ENCODE data around the gene BABAM2. TPM values are rescaled to one million over a fixed set of nuclear protein-coding genes. Genes with fewer than 3 reads are reported as not detected.

The BABAM2 gene
- total and polyA plus RNA-seq, 2 of the 4 experiments (the other 2 are of a cell fraction) = 20.9 to 23.1 TPM

DNA sequence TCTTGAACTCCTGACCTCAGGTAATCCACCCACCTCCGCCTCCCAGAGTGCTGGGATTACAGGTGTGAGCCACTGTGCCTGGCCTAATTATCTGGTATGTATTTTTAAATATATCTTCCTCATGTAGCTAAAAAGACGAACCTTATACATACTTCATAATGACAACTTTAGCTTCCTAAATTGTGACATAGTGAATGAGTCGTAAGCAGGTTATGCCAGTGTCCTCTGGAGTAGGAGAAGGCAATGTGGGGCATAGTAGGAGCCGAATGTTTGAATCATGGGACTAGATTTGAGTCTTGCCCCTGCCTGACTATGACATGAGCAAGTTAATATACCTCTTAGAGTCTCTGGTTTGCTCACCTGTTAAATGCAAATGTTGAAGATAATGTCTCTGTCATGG is 406.4 kb downstream of the BABAM2 start:
- in situ Hi-C loops (cut with MboI; ENCODE audit: low sequenced_read_pairs) (no loop called here), dilution Hi-C loops (cut with HindIII; ENCODE audit: low sequenced_read_pairs, unreplicated experiment) (no loop called here), intact Hi-C loops (cut with micrococcal nuclease) (no loop called here)
- Histone ChIP-seq H3K27ac (ENCODE audit: insufficient read depth, low read length) (no peak overlapping the region), H2BK15ac (ENCODE audit: low read depth, low read length) (peak overlapping the region; percentile 72; the same call in 1 of the 3 replicates), H3K27me3 (ENCODE audit: control insufficient read depth, insufficient read depth, low read length) (no peaks in the 10 kb centered on the region), H3K36me3 (ENCODE audit: control insufficient read depth, insufficient read depth, low read length) (no peaks in the 10 kb centered on the region), H4K91ac (ENCODE audit: insufficient read depth, low read depth, low read length) (peak overlapping the region; percentile 20; the same call in 1 of the 2 replicates), H3K4ac (ENCODE audit: low read depth, low read length) (peak overlapping the region; percentile 45; the same call in 1 of the 2 replicates), H2BK120ac (ENCODE audit: low read depth, low read length) (no peak overlapping the region; the same call in 1 of the 2 replicates), H3K14ac (replicated peaks; ENCODE audit: low read depth, low read length) (peak overlapping the region; percentile 53; the same call in 1 of the 2 replicates), H2BK5ac (ENCODE audit: low read depth, low read length, poor library complexity, severe bottlenecking) (peak overlapping the region; percentile 31), H3K23ac (ENCODE audit: low read depth, low read length) (no peak overlapping the region), H3K18ac (ENCODE audit: low read depth, low read length) (no peak overlapping the region), H3K79me1 (ENCODE audit: low read depth in 1 of 2, low read length in 2 of 2) (peaks cover 0 to 6% of the 10 kb centered on the region in 2 experiments; a peak in 1 of 4 replicates), H3K9ac (ENCODE audit: low read depth, low read length) (no peak overlapping the region), H2AFZ (replicated peaks; ENCODE audit: low read length, poor library complexity) (no peak overlapping the region), H3K9me3 (ENCODE audit: control insufficient read depth, insufficient read depth, low read length) (no peaks in the 10 kb centered on the region), H2AK5ac (ENCODE audit: low read depth, low read length) (peak overlapping the region; percentile 67; the same call in 1 of the 2 replicates), H4K5ac (ENCODE audit: low read depth, low read length) (no peak overlapping the region), H4K20me1 (ENCODE audit: insufficient read depth, low read length) (no peaks in the 10 kb centered on the region; the same call in 1 of the 2 replicates), H2BK20ac (ENCODE audit: low read depth, low read length) (peak overlapping the region; percentile 64; the same call in 1 of the 2 replicates), H3K4me1 (ENCODE audit: control insufficient read depth, insufficient read depth, low read length) (peaks cover 21% of the 10 kb centered on the region), H4K8ac (ENCODE audit: low read depth in 2 of 2, low read length in 2 of 2) (no peak overlapping the region), H3K4me3 (ENCODE audit: insufficient read depth, low read depth, low read length) (no peak overlapping the region), H3K4me2 (ENCODE audit: low read depth, low read length) (no peak overlapping the region), H3K56ac (ENCODE audit: extremely low read depth, insufficient read depth, low read length) (no peak overlapping the region), H2AK9ac (replicated peaks; ENCODE audit: low read depth, low read length, poor library complexity) (no peak overlapping the region), H3K9me1 (ENCODE audit: insufficient read depth, low read length) (peaks cover 9% of the 10 kb centered on the region)
- ATAC-seq (ENCODE audit: low read depth) (no peak; the same call in 1 of the 2 replicates), DNase-seq (peak; percentile 69)
- BruUV-seq (replicated peaks) = no TSS peak
- WGBS, 2 experiments (ENCODE audit: extremely low coverage in 2 of 2, insufficient read length in 1 of 2) = 0% methylated on average over 1 of the region's 4 CpGs; no CpG with 5 or more reads in 1 of the 2 experiments
- POLR2A ChIA-PET (ENCODE audit: unreplicated experiment) = no interaction called here
- TF ChIP-seq, protein P1, sequence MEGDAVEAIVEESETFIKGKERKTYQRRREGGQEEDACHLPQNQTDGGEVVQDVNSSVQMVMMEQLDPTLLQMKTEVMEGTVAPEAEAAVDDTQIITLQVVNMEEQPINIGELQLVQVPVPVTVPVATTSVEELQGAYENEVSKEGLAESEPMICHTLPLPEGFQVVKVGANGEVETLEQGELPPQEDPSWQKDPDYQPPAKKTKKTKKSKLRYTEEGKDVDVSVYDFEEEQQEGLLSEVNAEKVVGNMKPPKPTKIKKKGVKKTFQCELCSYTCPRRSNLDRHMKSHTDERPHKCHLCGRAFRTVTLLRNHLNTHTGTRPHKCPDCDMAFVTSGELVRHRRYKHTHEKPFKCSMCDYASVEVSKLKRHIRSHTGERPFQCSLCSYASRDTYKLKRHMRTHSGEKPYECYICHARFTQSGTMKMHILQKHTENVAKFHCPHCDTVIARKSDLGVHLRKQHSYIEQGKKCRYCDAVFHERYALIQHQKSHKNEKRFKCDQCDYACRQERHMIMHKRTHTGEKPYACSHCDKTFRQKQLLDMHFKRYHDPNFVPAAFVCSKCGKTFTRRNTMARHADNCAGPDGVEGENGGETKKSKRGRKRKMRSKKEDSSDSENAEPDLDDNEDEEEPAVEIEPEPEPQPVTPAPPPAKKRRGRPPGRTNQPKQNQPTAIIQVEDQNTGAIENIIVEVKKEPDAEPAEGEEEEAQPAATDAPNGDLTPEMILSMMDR (conservative IDR thresholded peaks at IDR 0.05; ENCODE audit: low read depth, low read length) = no peak
- TF ChIP-seq CEBPB (IDR thresholded peaks at IDR 0.05; ENCODE audit: low read depth, low read length) = peak; percentile 82; the same call in 1 of the 2 replicates
- CTCF ChIA-PET = interaction anchor here (0.6 kb wide), 1 partner anchor 18 kb away, joined by 7 read pairs; no protein-coding TSS in a partner anchor
